Measurements from ENCODE around the gene SPP1.
"Not testable (repeated sequence)": the region's sequence is repeated elsewhere in the genome, so short reads cannot be mapped to it uniquely, and the experiment has no call there.

The SPP1 gene

GRCh38 chr4:88014386-88014905 is 38.9 kb downstream of the SPP1 start:
- H3K27ac ChIP-seq (ENCODE audit: low read depth, low read length): no peak overlapping the region
- H3K4me1 ChIP-seq (ENCODE audit: control insufficient read depth in 5 of 5, insufficient read depth in 5 of 5, low read length in 5 of 5): peaks cover 0 to 42% (median 22%) of the 10 kb centered on the region in 5 donors
- no peaks in the 10 kb centered on the region for H3K9me3 ChIP-seq (ENCODE audit: control insufficient read depth in 5 of 5, low read length in 5 of 5)
- no peaks in the 10 kb centered on the region for H3K27me3 ChIP-seq (ENCODE audit: control insufficient read depth in 5 of 5, insufficient read depth in 4 of 5, low read length in 5 of 5)
- H3K4me3 ChIP-seq (ENCODE audit: low read depth in 1 of 5, low read length in 5 of 5): no peak overlapping the region
- no peaks in the 10 kb centered on the region for H3K36me3 ChIP-seq (ENCODE audit: control insufficient read depth in 5 of 5, insufficient read depth in 5 of 5, low read length in 5 of 5)
- no peak overlapping the region for H3K9ac ChIP-seq (ENCODE audit: low read length in 5 of 5)

DNA sequence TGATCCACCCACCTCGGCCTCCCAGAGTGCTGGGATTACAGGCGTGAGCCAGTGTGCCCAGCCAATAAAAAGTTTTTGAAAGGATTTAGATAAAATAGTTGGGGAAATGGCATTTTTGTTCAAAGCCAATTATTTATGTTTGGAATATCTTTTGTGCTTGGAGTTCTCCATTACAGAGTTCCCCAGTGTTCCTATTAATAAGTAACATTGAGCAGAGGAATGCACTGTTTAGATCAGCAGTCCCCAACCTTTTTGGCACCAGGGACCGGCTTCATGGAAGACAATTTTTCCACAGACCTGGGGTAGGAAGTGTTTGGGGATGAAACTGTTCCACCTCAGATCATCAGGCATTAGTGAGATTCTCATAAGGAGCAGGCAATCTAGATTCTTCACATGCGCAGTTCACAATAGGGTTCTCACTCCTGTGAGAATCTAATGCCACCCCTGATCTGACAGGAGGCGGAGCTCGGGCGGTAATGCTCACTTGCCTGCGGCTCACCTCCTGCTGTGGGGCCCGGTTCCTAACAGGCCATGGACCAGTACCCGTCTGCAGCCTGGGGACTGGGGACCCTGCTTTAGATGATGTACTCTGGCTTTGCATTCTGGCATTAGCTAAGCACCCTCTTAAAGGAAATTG is 40.3 kb downstream of the SPP1 start:
- H3K27ac ChIP-seq (ENCODE audit: low read depth, low read length): no peak overlapping the region
- no peak overlapping the region for H3K9ac ChIP-seq (ENCODE audit: low read length in 5 of 5)
- H3K9me3 ChIP-seq (ENCODE audit: control insufficient read depth in 5 of 5, low read length in 5 of 5): no peaks in the 10 kb centered on the region
- no peaks in the 10 kb centered on the region for H3K27me3 ChIP-seq (ENCODE audit: control insufficient read depth in 5 of 5, insufficient read depth in 4 of 5, low read length in 5 of 5)
- no peak overlapping the region for H3K4me3 ChIP-seq (ENCODE audit: low read depth in 1 of 5, low read length in 5 of 5)
- peaks cover 0 to 30% (median 16%) of the 10 kb centered on the region in 5 donors for H3K4me1 ChIP-seq (ENCODE audit: control insufficient read depth in 5 of 5, insufficient read depth in 5 of 5, low read length in 5 of 5)
- peaks cover 0 to 11% (median 0%) of the 10 kb centered on the region in 5 donors for H3K36me3 ChIP-seq (ENCODE audit: control insufficient read depth in 5 of 5, insufficient read depth in 5 of 5, low read length in 5 of 5)

DNA sequence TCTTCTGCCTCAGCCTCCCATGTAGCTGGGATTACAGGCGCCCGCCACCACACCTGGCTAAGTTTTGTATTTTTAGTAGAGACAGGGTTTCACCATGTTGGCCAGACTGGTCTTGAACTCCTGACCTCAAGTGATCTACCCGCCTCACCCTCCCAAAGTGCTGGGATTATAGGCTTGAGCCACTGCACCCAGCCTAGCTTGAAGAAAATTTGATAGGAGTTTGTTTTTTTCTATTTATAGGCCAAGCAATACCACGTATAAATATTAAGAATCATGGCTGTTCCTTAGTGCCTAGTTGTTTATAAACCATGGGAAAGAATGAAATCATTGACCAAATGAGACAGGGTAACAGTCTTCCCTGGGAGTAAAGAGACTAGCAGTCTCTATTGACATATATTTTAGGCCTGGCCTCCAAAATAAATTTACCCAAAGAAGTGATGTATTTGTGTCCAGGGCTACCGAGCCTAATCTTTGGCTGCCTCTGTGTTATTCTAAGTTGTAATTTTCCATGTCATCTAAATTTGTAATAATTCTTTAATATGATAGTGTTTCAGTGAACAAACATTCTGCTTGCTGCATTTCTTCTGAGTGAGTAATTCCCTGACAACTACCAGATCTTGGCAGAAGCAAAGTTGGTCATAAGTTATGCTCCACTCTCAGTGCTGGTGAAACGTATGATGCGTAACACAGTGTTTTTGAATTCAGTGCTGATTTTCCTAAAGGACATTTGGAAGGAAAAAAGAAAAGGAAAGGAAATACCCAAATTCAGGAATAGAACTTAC is 42.2 kb downstream of the SPP1 start:
- H3K9me3 ChIP-seq (ENCODE audit: control insufficient read depth in 5 of 5, low read length in 5 of 5): no peaks in the 10 kb centered on the region
- H3K36me3 ChIP-seq (ENCODE audit: control insufficient read depth in 5 of 5, insufficient read depth in 5 of 5, low read length in 5 of 5): peaks cover 0 to 19% (median 6%) of the 10 kb centered on the region in 5 donors
- peaks cover 0 to 28% (median 14%) of the 10 kb centered on the region in 5 donors for H3K4me1 ChIP-seq (ENCODE audit: control insufficient read depth in 5 of 5, insufficient read depth in 5 of 5, low read length in 5 of 5)
- no peaks in the 10 kb centered on the region for H3K27me3 ChIP-seq (ENCODE audit: control insufficient read depth in 5 of 5, insufficient read depth in 4 of 5, low read length in 5 of 5)
- peak overlapping the region in 3 of 5 donors; percentile 9 to 66 (median 26) for H3K9ac ChIP-seq (ENCODE audit: low read length in 5 of 5)
- H3K27ac ChIP-seq (ENCODE audit: low read depth, low read length): peak overlapping the region; percentile 89
- no peak overlapping the region for H3K4me3 ChIP-seq (ENCODE audit: low read depth in 1 of 5, low read length in 5 of 5)

DNA sequence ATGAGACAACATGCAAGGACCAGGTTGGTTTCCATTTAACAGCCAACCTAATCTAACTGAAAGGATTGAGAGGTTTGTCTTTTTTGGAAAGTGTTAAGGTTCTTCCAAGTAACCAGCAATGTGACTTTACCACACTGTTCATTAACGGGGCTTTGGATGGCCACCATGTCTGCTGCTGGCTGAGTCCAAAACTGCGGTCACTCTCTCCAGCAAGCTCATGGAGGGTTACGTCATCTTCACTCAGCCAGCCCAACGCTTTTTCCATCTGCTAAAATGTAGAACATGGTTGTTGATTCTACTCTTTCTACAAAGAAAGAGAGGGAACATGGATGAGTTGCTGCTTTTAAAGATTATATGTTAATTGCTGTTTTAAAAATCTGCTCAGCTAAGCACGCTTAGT is 43.0 kb downstream of the SPP1 start:
- peak overlapping the region; percentile 89 for H3K27ac ChIP-seq (ENCODE audit: low read depth, low read length)
- no peaks in the 10 kb centered on the region for H3K9me3 ChIP-seq (ENCODE audit: control insufficient read depth in 5 of 5, low read length in 5 of 5)
- H3K9ac ChIP-seq (ENCODE audit: low read length in 5 of 5): peak overlapping the region in 3 of 5 donors; percentile 6 to 66 (median 26)
- H3K4me3 ChIP-seq (ENCODE audit: low read depth in 1 of 5, low read length in 5 of 5): peak overlapping the region in 3 of 5 donors; percentile 23 to 34 (median 30)
- H3K4me1 ChIP-seq (ENCODE audit: control insufficient read depth in 5 of 5, insufficient read depth in 5 of 5, low read length in 5 of 5): peaks cover 0 to 24% (median 12%) of the 10 kb centered on the region in 5 donors
- peaks cover 0 to 23% (median 6%) of the 10 kb centered on the region in 5 donors for H3K36me3 ChIP-seq (ENCODE audit: control insufficient read depth in 5 of 5, insufficient read depth in 5 of 5, low read length in 5 of 5)
- H3K27me3 ChIP-seq (ENCODE audit: control insufficient read depth in 5 of 5, insufficient read depth in 4 of 5, low read length in 5 of 5): no peaks in the 10 kb centered on the region

DNA sequence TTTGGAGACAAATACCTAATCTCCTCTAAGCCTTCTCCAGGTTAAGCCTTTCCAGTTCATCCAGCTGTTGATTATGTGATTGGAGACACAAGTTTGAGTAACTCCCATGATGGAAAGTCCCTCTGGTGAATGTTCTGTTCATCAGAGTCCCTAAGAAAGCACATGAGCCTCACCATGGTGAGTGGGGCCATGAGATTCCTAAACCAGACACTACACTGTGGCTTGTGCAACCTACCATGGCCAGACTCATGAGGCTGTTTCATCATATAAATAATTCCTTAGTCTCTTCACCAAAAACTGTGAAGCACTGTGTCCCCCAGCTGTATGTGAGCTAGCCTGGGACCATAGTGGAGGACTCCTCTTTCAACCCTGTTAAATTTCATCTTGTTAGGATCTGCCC is 46.3 kb downstream of the SPP1 start:
- peaks cover 0 to 21% (median 12%) of the 10 kb centered on the region in 5 donors for H3K4me1 ChIP-seq (ENCODE audit: control insufficient read depth in 5 of 5, insufficient read depth in 5 of 5, low read length in 5 of 5)
- H3K36me3 ChIP-seq (ENCODE audit: control insufficient read depth in 5 of 5, insufficient read depth in 5 of 5, low read length in 5 of 5): peaks cover 0 to 23% (median 9%) of the 10 kb centered on the region in 5 donors
- H3K9me3 ChIP-seq (ENCODE audit: control insufficient read depth in 5 of 5, low read length in 5 of 5): peaks cover 0 to 9% (median 4%) of the 10 kb centered on the region in 5 donors
- H3K9ac ChIP-seq (ENCODE audit: low read length in 5 of 5): no peak overlapping the region
- H3K27me3 ChIP-seq (ENCODE audit: control insufficient read depth in 5 of 5, insufficient read depth in 4 of 5, low read length in 5 of 5): no peaks in the 10 kb centered on the region
- no peak overlapping the region for H3K4me3 ChIP-seq (ENCODE audit: low read depth in 1 of 5, low read length in 5 of 5)
- H3K27ac ChIP-seq (ENCODE audit: low read depth, low read length): no peak overlapping the region

DNA sequence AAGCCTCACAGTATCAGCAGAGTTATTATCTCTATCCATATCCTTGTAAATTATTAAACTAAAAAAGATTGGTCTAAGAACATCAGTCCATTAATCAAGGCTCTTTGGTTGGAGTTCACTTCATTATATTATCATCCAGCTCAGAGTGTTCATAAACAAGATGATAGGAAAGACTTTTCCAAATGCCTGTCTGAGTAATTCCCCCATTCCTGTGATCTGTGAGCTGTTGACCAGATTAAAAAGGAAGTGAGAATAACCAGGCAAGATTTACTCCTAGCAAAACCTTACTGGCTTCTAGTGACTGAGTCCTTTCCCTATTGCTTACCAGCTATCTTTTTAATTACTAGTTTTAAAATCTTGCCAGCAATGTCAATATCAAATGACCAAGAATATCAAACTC is 46.8 kb downstream of the SPP1 start:
- peaks cover 0 to 16% (median 9%) of the 10 kb centered on the region in 5 donors for H3K4me1 ChIP-seq (ENCODE audit: control insufficient read depth in 5 of 5, insufficient read depth in 5 of 5, low read length in 5 of 5)
- H3K27ac ChIP-seq (ENCODE audit: low read depth, low read length): no peak overlapping the region
- H3K9ac ChIP-seq (ENCODE audit: low read length in 5 of 5): no peak overlapping the region

DNA sequence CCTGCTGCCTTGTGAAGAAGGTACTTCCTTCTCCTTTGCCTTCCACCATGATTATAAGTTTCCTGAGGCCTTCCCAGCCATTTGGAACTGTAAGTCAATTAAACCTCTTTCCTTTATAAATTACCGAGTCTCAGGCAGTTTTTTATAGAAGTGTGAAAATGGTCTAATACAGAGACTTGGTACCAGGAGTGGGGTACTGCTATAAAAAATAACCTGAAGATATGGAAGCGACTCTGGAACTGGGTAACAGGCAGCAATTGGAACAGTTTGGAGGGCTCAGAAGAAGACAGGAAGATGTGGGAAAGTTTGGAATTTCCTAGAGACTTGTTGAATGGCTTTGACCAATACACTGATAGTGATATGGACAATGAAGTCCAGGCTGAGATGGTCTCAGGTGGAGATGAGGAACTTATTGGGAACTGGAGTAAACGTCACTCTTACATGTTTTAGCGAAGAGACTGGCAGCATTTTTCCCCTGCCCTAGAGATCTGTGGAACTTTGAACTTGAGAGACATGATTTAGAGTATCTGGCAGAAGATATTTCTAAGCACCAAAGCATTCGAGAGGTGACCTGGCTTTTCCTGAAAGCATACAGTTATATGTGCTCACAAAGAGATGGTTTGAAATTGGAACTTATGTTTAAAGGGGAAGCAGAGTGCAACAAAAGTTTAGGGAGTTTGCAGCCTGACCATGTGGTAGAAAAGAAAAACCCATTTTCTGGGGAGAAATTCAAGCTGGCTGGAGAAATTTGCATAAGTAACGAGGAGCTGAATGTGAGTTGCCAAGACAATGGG is 50.6 kb downstream of the SPP1 start:
- H3K36me3 ChIP-seq (ENCODE audit: control insufficient read depth in 5 of 5, insufficient read depth in 5 of 5, low read length in 5 of 5): peaks cover 0 to 22% (median 8%) of the 10 kb centered on the region in 5 donors
- peaks cover 0 to 15% (median 10%) of the 10 kb centered on the region in 5 donors for H3K4me1 ChIP-seq (ENCODE audit: control insufficient read depth in 5 of 5, insufficient read depth in 5 of 5, low read length in 5 of 5)
- H3K4me3 ChIP-seq (ENCODE audit: low read depth in 1 of 5, low read length in 5 of 5); H3K9me3 ChIP-seq (ENCODE audit: control insufficient read depth in 5 of 5, low read length in 5 of 5); H3K9ac ChIP-seq (ENCODE audit: low read length in 5 of 5); H3K27ac ChIP-seq (ENCODE audit: low read depth, low read length); H3K27me3 ChIP-seq (ENCODE audit: control insufficient read depth in 5 of 5, insufficient read depth in 4 of 5, low read length in 5 of 5): not testable (repeated sequence)

More for the DNA sequence above, 46.8 kb downstream of the SPP1 start:
- Histone ChIP-seq H3K4me3 (ENCODE audit: low read depth in 1 of 5, low read length in 5 of 5) (no peak overlapping the region), H3K27me3 (ENCODE audit: control insufficient read depth in 5 of 5, insufficient read depth in 4 of 5, low read length in 5 of 5) (no peaks in the 10 kb centered on the region), H3K36me3 (ENCODE audit: control insufficient read depth in 5 of 5, insufficient read depth in 5 of 5, low read length in 5 of 5) (peaks cover 0 to 23% (median 9%) of the 10 kb centered on the region in 5 donors), H3K9me3 (ENCODE audit: control insufficient read depth in 5 of 5, low read length in 5 of 5) (peaks cover 0 to 9% (median 4%) of the 10 kb centered on the region in 5 donors)

DNA sequence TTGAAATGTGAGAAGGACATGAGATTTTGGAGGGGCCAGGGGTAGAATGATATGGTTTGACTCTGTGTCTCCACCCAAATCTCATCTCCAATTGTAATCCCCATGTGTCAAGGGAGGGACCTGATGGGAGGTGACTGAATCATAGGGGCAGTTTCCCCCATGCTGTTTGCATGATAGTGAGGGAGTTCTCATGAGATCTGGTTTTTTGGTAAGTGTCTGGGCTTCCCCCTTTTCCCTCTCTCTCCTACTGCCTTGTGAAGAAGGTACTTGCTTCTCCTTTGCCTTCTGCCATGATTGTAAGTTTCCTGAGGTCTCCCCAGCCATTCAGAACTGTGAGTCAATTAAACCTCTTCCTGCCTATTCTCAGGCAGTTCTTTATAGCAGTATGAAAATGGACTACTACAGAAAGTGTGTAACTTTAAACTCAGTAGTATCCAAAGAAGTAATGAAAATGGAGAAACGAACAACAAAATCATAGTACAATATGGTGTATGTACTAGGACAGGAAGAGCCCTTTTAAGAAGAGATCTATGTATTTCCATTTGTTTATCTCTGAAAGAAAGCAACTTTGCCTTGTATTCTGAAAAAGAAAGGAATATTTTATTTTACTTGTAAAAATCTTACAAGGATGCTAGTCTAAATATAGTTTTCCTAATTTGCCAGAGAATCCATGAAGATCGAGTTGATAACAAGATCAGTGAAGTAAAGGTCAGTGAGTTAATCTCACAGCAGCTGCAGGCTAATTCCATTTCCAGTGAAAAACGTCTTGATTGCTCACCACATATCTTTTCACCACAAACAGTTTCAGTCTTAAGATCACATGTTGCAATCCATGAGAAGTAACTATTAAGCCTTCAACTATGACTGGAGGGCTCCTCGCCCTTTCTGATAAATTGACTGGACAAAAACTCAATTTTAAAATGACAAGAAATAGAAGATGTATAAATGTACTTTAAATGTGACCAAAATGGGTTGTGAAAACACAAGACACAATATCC is 52.4 kb downstream of the SPP1 start:
- Histone ChIP-seq H3K36me3 (ENCODE audit: control insufficient read depth in 5 of 5, insufficient read depth in 5 of 5, low read length in 5 of 5) (peaks cover 0 to 21% (median 9%) of the 10 kb centered on the region in 5 donors), H3K9me3 (ENCODE audit: control insufficient read depth in 5 of 5, low read length in 5 of 5) (peaks cover 0 to 9% (median 4%) of the 10 kb centered on the region in 5 donors), H3K4me1 (ENCODE audit: control insufficient read depth in 5 of 5, insufficient read depth in 5 of 5, low read length in 5 of 5) (peaks cover 0 to 15% (median 10%) of the 10 kb centered on the region in 5 donors), H3K27ac (ENCODE audit: low read depth, low read length) (no peak overlapping the region), H3K4me3 (ENCODE audit: low read depth in 1 of 5, low read length in 5 of 5) (no peak overlapping the region), H3K27me3 (ENCODE audit: control insufficient read depth in 5 of 5, insufficient read depth in 4 of 5, low read length in 5 of 5) (no peaks in the 10 kb centered on the region), H3K9ac (ENCODE audit: low read length in 5 of 5) (no peak overlapping the region)

- Histone ChIP-seq H3K9me3 (ENCODE audit: control insufficient read depth in 5 of 5, low read length in 5 of 5) (peaks cover 0 to 9% (median 4%) of the 10 kb centered on the region in 5 donors), H3K4me1 (ENCODE audit: control insufficient read depth in 5 of 5, insufficient read depth in 5 of 5, low read length in 5 of 5) (peaks cover 0 to 15% (median 10%) of the 10 kb centered on the region in 5 donors), H3K27ac (ENCODE audit: low read depth, low read length) (no peak overlapping the region), H3K27me3 (ENCODE audit: control insufficient read depth in 5 of 5, insufficient read depth in 4 of 5, low read length in 5 of 5) (no peaks in the 10 kb centered on the region), H3K36me3 (ENCODE audit: control insufficient read depth in 5 of 5, insufficient read depth in 5 of 5, low read length in 5 of 5) (peaks cover 0 to 18% (median 9%) of the 10 kb centered on the region in 5 donors), H3K4me3 (ENCODE audit: low read depth in 1 of 5, low read length in 5 of 5) (no peak overlapping the region), H3K9ac (ENCODE audit: low read length in 5 of 5) (peak overlapping the region in 1 of 5 donors; percentile 25)
Observed at GRCh38 chr4:88028946-88029345, 53.4 kb downstream of the SPP1 start.
